Neuronal stem cell (in vitro differentiated cells): ENCODE data around the gene ITGA11.
A peak's percentile ranks its signal among the peaks of the same experiment; 100 is the strongest.

Experiments
- DNase-seq: peaks from one replicate; pipeline ENCODE4 v3.0.0-alpha.2; 2013; ENCODE audit warnings: low spot score
- H2AFZ ChIP-seq: one replicate; pipeline ENCODE4 v1.6.1; 2013; ENCODE audit warnings: mild to moderate bottlenecking, low read length, inconsistent platforms
- H2AK5ac ChIP-seq: 2 replicates; pipeline ENCODE4 v1.6.1; 2013; ENCODE audit warnings: low read depth, mild to moderate bottlenecking, inconsistent platforms, low read length, moderate library complexity, mixed read lengths
- H2BK120ac ChIP-seq: 2 replicates; pipeline ENCODE4 v1.6.1; 2013; ENCODE audit warnings: low read depth, mild to moderate bottlenecking, inconsistent platforms, low read length, moderate library complexity, mixed read lengths
- H2BK12ac ChIP-seq: one replicate; pipeline ENCODE4 v1.6.1; 2013; ENCODE audit warnings: low read length, inconsistent platforms
- H2BK15ac ChIP-seq: 2 replicates; pipeline ENCODE4 v1.6.1; 2013; ENCODE audit warnings: mild to moderate bottlenecking, low read length, inconsistent platforms, mixed read lengths
- H2BK5ac ChIP-seq: one replicate; pipeline ENCODE4 v1.6.1; 2013; ENCODE audit warnings: inconsistent platforms, mild to moderate bottlenecking, low read length, moderate library complexity
- H3K14ac ChIP-seq: one replicate; pipeline ENCODE4 v1.6.1; 2013; ENCODE audit warnings: low read length, inconsistent platforms
- H3K18ac ChIP-seq: 2 replicates; pipeline ENCODE4 v1.6.1; 2013; ENCODE audit warnings: low read length, inconsistent platforms
- H3K23ac ChIP-seq: 2 replicates; pipeline ENCODE4 v1.6.1; 2013; ENCODE audit warnings: low read depth, mild to moderate bottlenecking, mixed read lengths, low read length, inconsistent platforms; ENCODE audit not compliant: poor library complexity
- H3K27ac ChIP-seq: replicated peaks from 3 replicates; pipeline ENCODE4 v1.5.1; 2013; ENCODE audit warnings: low read length, inconsistent platforms
- H3K27me3 ChIP-seq, 3 experiments: 2 replicates each; pipeline ENCODE4 v1.6.1; 2013; ENCODE audit warnings: low read length in 3 of 3, mild to moderate bottlenecking in 2 of 3, inconsistent platforms in 1 of 3, low read depth in 1 of 3, mixed read lengths in 1 of 3, moderate library complexity in 1 of 3; ENCODE audit not compliant: control insufficient read depth in 3 of 3, insufficient read depth in 3 of 3
- H3K36me3 ChIP-seq, 2 donors: replicated peaks in 1 of 2; 2 replicates each; pipeline ENCODE4 v1.6.1; 2013; ENCODE audit warnings: low read length in 2 of 2; ENCODE audit not compliant: control insufficient read depth in 2 of 2, insufficient read depth in 2 of 2
- H3K4ac ChIP-seq: 2 replicates; pipeline ENCODE4 v1.6.1; 2013; ENCODE audit warnings: inconsistent platforms, mild to moderate bottlenecking, low read length, moderate library complexity
- H3K4me1 ChIP-seq, 2 donors: 1 replicate in 1 of 2; 2 replicates in 1 of 2; pipeline ENCODE4 v1.6.1; 2013; ENCODE audit warnings: low read length in 2 of 2, low read depth in 1 of 2; ENCODE audit not compliant: control insufficient read depth in 2 of 2, insufficient read depth in 1 of 2
- H3K4me2 ChIP-seq: one replicate; pipeline ENCODE4 v1.6.1; 2013; ENCODE audit warnings: mild to moderate bottlenecking, low read length, inconsistent platforms; ENCODE audit not compliant: insufficient read depth, poor library complexity, severe bottlenecking
- H3K4me3 ChIP-seq, 2 donors: 2 replicates each; pipeline ENCODE4 v1.5.1; 2013; ENCODE audit warnings: low read length in 2 of 2, mild to moderate bottlenecking in 2 of 2, inconsistent platforms in 1 of 2, moderate library complexity in 1 of 2
- H3K79me1 ChIP-seq: one replicate; pipeline ENCODE4 v1.6.1; 2013; ENCODE audit warnings: low read depth, mild to moderate bottlenecking, inconsistent platforms, low read length, moderate library complexity
- H3K9ac ChIP-seq: one replicate; pipeline ENCODE4 v1.6.1; 2013; ENCODE audit warnings: mild to moderate bottlenecking, low read depth, low read length, inconsistent platforms; ENCODE audit not compliant: poor library complexity
- H3K9me3 ChIP-seq, 2 donors: replicated peaks in 1 of 2; 2 replicates each; pipeline versions ENCODE3 to v1.6.1; 2013; ENCODE audit warnings: low read length in 2 of 2, mild to moderate bottlenecking in 2 of 2, inconsistent platforms in 1 of 2, low read depth in 1 of 2, mixed read lengths in 1 of 2, moderate library complexity in 1 of 2; ENCODE audit not compliant: control insufficient read depth in 2 of 2, insufficient read depth in 1 of 2
- H4K8ac ChIP-seq: one replicate; pipeline ENCODE4 v1.6.1; 2013; ENCODE audit warnings: low read depth, mild to moderate bottlenecking, inconsistent platforms, low read length, moderate library complexity
- H4K91ac ChIP-seq: one replicate; pipeline ENCODE4 v1.6.1; 2013; ENCODE audit warnings: low read length, low read depth, mild to moderate bottlenecking, inconsistent platforms; ENCODE audit not compliant: poor library complexity
- WGBS, 2 donors: extraction: QIAGEN DNeasy Blood & Tissue Kit; methylation state at CpG; one replicate each; pipeline ENCODE4 v1.1.7; 2013; ENCODE audit warnings: missing lambda C conversion rate in 2 of 2, mixed read lengths in 1 of 2; ENCODE audit not compliant: insufficient read length in 2 of 2, insufficient replicate concordance in 1 of 2; ENCODE audit errors: extremely low coverage in 2 of 2; 5-methylcytosine and 5-hydroxymethylcytosine counted together

The ITGA11 gene

GRCh38 chr15:68384451-68385239 lies 47.3 kb downstream of the ITGA11 start:
- H2BK5ac ChIP-seq: no peak overlapping the region
- no peaks in the 10 kb centered on the region for H3K4me1 ChIP-seq
- H4K8ac ChIP-seq: no peak overlapping the region
- H3K79me1 ChIP-seq: no peaks in the 10 kb centered on the region
- no peak overlapping the region for H2BK120ac ChIP-seq
- H4K91ac ChIP-seq: no peak overlapping the region
- no peak overlapping the region for H2AK5ac ChIP-seq
- H3K4me3 ChIP-seq: no peak overlapping the region
- H3K27me3 ChIP-seq: peaks cover 0 to 4% (median 0%) of the 10 kb centered on the region in 3 experiments
- no peak overlapping the region for H3K27ac ChIP-seq
- no peak for DNase-seq
- no peak overlapping the region for H2BK15ac ChIP-seq
- WGBS, 2 donors: no CpG with 5 or more reads among the region's 9 CpGs
- no peak overlapping the region for H3K14ac ChIP-seq
- peak overlapping the region; percentile 2 for H3K18ac ChIP-seq
- no peak overlapping the region for H2AFZ ChIP-seq
- H3K23ac ChIP-seq: no peak overlapping the region
- no peak overlapping the region for H3K9ac ChIP-seq
- no peak overlapping the region for H2BK12ac ChIP-seq
- H3K4me2 ChIP-seq: no peak overlapping the region
- H3K9me3 ChIP-seq: no peaks in the 10 kb centered on the region
- H3K36me3 ChIP-seq: no peaks in the 10 kb centered on the region
- H3K4ac ChIP-seq: no peak overlapping the region

GRCh38 chr15:68383161-68384074 lies 48.5 kb downstream of the ITGA11 start:
- Histone ChIP-seq H3K79me1 (no peaks in the 10 kb centered on the region), H3K27ac (no peak overlapping the region), H3K23ac (no peak overlapping the region), H4K8ac (no peak overlapping the region), H3K27me3 (peaks cover 0 to 4% (median 0%) of the 10 kb centered on the region in 3 experiments), H3K4me3 (no peak overlapping the region), H3K4ac (no peak overlapping the region), H2BK120ac (no peak overlapping the region), H3K14ac (no peak overlapping the region), H2BK15ac (no peak overlapping the region), H3K4me2 (no peak overlapping the region), H2AFZ (no peak overlapping the region), H3K9ac (no peak overlapping the region), H3K18ac (no peak overlapping the region), H2BK5ac (no peak overlapping the region), H3K9me3 (no peaks in the 10 kb centered on the region), H4K91ac (no peak overlapping the region), H2BK12ac (no peak overlapping the region), H2AK5ac (no peak overlapping the region), H3K36me3 (no peaks in the 10 kb centered on the region), H3K4me1 (no peaks in the 10 kb centered on the region)
- DNase-seq: peak; percentile 23
- no CpG with 5 or more reads among the region's 12 CpGs for WGBS, 2 donors

GRCh38 chr15:68382286-68383007 lies 49.5 kb downstream of the ITGA11 start:
- no peak overlapping the region for H2AK5ac ChIP-seq
- no peak overlapping the region for H2AFZ ChIP-seq
- H2BK5ac ChIP-seq: no peak overlapping the region
- H3K36me3 ChIP-seq: no peaks in the 10 kb centered on the region
- no peaks in the 10 kb centered on the region for H3K27me3 ChIP-seq
- H3K4me2 ChIP-seq: no peak overlapping the region
- H3K9me3 ChIP-seq: no peaks in the 10 kb centered on the region
- no peak overlapping the region for H2BK12ac ChIP-seq
- no peak for DNase-seq
- H3K23ac ChIP-seq: no peak overlapping the region
- no peak overlapping the region for H4K8ac ChIP-seq
- H3K4me3 ChIP-seq: no peak overlapping the region
- no peak overlapping the region for H3K27ac ChIP-seq
- H3K14ac ChIP-seq: no peak overlapping the region
- no peak overlapping the region for H3K18ac ChIP-seq
- no peak overlapping the region for H4K91ac ChIP-seq
- no peaks in the 10 kb centered on the region for H3K79me1 ChIP-seq
- H3K4ac ChIP-seq: no peak overlapping the region
- H2BK15ac ChIP-seq: no peak overlapping the region
- no peak overlapping the region for H2BK120ac ChIP-seq
- no CpG with 5 or more reads among the region's 5 CpGs for WGBS, 2 donors
- H3K4me1 ChIP-seq: no peaks in the 10 kb centered on the region
- no peak overlapping the region for H3K9ac ChIP-seq
